H1 (cell line): ENCODE measurements around the gene FDXACB1. TPM values are rescaled to one million over a fixed set of nuclear protein-coding genes. Genes with fewer than 3 reads are reported as not detected.

ENCODE experiments used
- CTCF ChIA-PET: fragments of 300-600 bp; sonication (Branson Sonifier 250); formaldehyde crosslinking; loops from one replicate; lab custom pipeline; 2021; ENCODE audit not compliant: partially characterized antibody; lab: Charles Lee
- POLR2A ChIA-PET: fragments of 300-600 bp; sonication (Branson Sonifier 250); formaldehyde crosslinking; loops from one replicate; lab custom pipeline; 2021; ENCODE audit warnings: inconsistent platforms; ENCODE audit not compliant: partially characterized antibody; lab: Charles Lee
- DNase-seq, 2 experiments: peaks; one replicate each; pipeline versions ENCODE4 v3.0.0 to v3.0.0-alpha.2; 2010 to 2022; ENCODE audit warnings: low spot score in 2 of 2, low read depth in 1 of 2, mixed read lengths in 1 of 2
- FAIRE-seq: peaks from 2 replicates; lab custom pipeline; 2011; peaks lifted over from hg19 to GRCh38; lab: Jason Lieb, UNC
- H2AFZ ChIP-seq: 2 replicates; pipeline ENCODE4 v1.8.1; 2012; ENCODE audit warnings: low read length, inconsistent platforms
- H2AK5ac ChIP-seq: 2 replicates; pipeline ENCODE4 v1.6.1; 2013; ENCODE audit warnings: low read depth, low read length
- H2BK120ac ChIP-seq: replicated peaks from 2 replicates; pipeline ENCODE3; 2013; ENCODE audit warnings: low read depth, low read length, inconsistent platforms
- H2BK12ac ChIP-seq: 2 replicates; pipeline ENCODE4 v1.6.1; 2013; ENCODE audit warnings: low read depth, low read length
- H2BK15ac ChIP-seq: 2 replicates; pipeline ENCODE4 v1.6.1; 2013; ENCODE audit warnings: low read length
- H2BK20ac ChIP-seq: 2 replicates; pipeline ENCODE4 v1.6.1; 2013; ENCODE audit warnings: low read length
- H2BK5ac ChIP-seq: 2 replicates; pipeline ENCODE4 v1.6.1; 2013; ENCODE audit warnings: low read depth, low read length
- H3K14ac ChIP-seq: 2 replicates; pipeline ENCODE4 v1.6.1; 2013; ENCODE audit warnings: inconsistent platforms; ENCODE audit not compliant: insufficient read length
- H3K18ac ChIP-seq: 2 replicates; pipeline ENCODE4 v1.6.1; 2013; ENCODE audit warnings: low read length; ENCODE audit errors: extremely low read depth
- H3K23ac ChIP-seq: 2 replicates; pipeline ENCODE4 v1.6.1; 2013; ENCODE audit warnings: inconsistent platforms; ENCODE audit not compliant: insufficient read length
- H3K23me2 ChIP-seq: 2 replicates; pipeline ENCODE4 v1.6.1; 2013; ENCODE audit warnings: low read depth, low read length
- H3K27ac ChIP-seq: 2 replicates; pipeline ENCODE4 v1.6.1; 2011; ENCODE audit warnings: low read depth, low read length, inconsistent platforms
- H3K27me3 ChIP-seq, 4 experiments: replicated peaks in 1 of 4; 1 replicate in 1 of 4; 2 replicates in 3 of 4; pipeline versions ENCODE4 v1.6.1 to v1.8.1; 2011 to 2013; ENCODE audit warnings: low read length in 3 of 4, mild to moderate bottlenecking in 3 of 4, inconsistent platforms in 2 of 4, mixed read lengths in 2 of 4, moderate library complexity in 1 of 4; ENCODE audit not compliant: control insufficient read depth in 3 of 4, insufficient read depth in 3 of 4; ENCODE audit errors: extremely low read depth in 1 of 4
- H3K36me3 ChIP-seq, 4 experiments: 2 replicates each; pipeline versions ENCODE4 v1.6.1 to v1.8.1; 2011 to 2013; ENCODE audit warnings: mild to moderate bottlenecking in 4 of 4, low read length in 3 of 4, moderate library complexity in 2 of 4, control low read depth in 1 of 4, inconsistent platforms in 1 of 4; ENCODE audit not compliant: insufficient read depth in 4 of 4, control insufficient read depth in 2 of 4
- H3K4ac ChIP-seq: replicated peaks from 2 replicates; pipeline ENCODE3; 2013; ENCODE audit warnings: low read length, low read depth, mixed read lengths, inconsistent platforms; ENCODE audit not compliant: insufficient read length
- H3K4me1 ChIP-seq, 4 experiments: replicated peaks in 1 of 4; 1 replicate in 1 of 4; 2 replicates in 3 of 4; pipeline versions ENCODE4 v1.6.1 to v1.8.1; 2011 to 2013; ENCODE audit warnings: low read length in 3 of 4, inconsistent platforms in 2 of 4, mixed read lengths in 1 of 4; ENCODE audit not compliant: insufficient read depth in 4 of 4, control insufficient read depth in 3 of 4
- H3K4me2 ChIP-seq, 2 experiments: 2 replicates each; pipeline versions ENCODE4 v1.6.1 to v1.8.1; 2011 to 2013; ENCODE audit warnings: low read depth in 2 of 2, low read length in 2 of 2, control low read depth in 1 of 2, inconsistent platforms in 1 of 2, mild to moderate bottlenecking in 1 of 2; ENCODE audit not compliant: insufficient read depth in 1 of 2
- H3K4me3 ChIP-seq, 4 experiments: fragments of 200-600, 300-600 bp in 1 of 4; sonication (generic), shearing (Covaris generic), sonication (Bioruptor Twin) in 1 of 4; 2 replicates each; pipeline versions ENCODE4 v1.5.1 to v1.8.1; 2011 to 2016; ENCODE audit warnings: low read length in 4 of 4, low read depth in 3 of 4, control low read depth in 2 of 4, inconsistent platforms in 2 of 4, mild to moderate bottlenecking in 2 of 4, mixed read lengths in 1 of 4, moderate library complexity in 1 of 4; ENCODE audit not compliant: insufficient read depth in 2 of 4; ENCODE audit errors: extremely low read depth in 1 of 4
- H3K56ac ChIP-seq: replicated peaks from 2 replicates; pipeline ENCODE3; 2013; ENCODE audit warnings: low read depth, mild to moderate bottlenecking, mixed read lengths, low read length, inconsistent platforms; ENCODE audit not compliant: insufficient read length
- H3K79me1 ChIP-seq: 2 replicates; pipeline ENCODE4 v1.6.1; 2013; ENCODE audit warnings: low read depth, low read length, control low read depth
- H3K79me2 ChIP-seq, 2 experiments: 2 replicates each; pipeline versions ENCODE4 v1.6.1 to v1.8.1; 2012 to 2013; ENCODE audit warnings: low read length in 2 of 2, mild to moderate bottlenecking in 2 of 2, inconsistent platforms in 1 of 2; ENCODE audit not compliant: insufficient read depth in 2 of 2, control insufficient read depth in 1 of 2
- H3K9ac ChIP-seq, 4 experiments: replicated peaks in 1 of 4; 1 replicate in 1 of 4; 2 replicates in 3 of 4; pipeline versions ENCODE4 v1.6.1 to v1.8.1; 2011 to 2013; ENCODE audit warnings: low read depth in 3 of 4, low read length in 3 of 4, control low read depth in 2 of 4, mild to moderate bottlenecking in 2 of 4, moderate library complexity in 2 of 4, inconsistent platforms in 1 of 4; ENCODE audit errors: extremely low read depth in 1 of 4
- H3K9me3 ChIP-seq, 2 experiments: 2 replicates each; pipeline versions ENCODE4 v1.6.1 to v1.8.1; 2012 to 2013; ENCODE audit warnings: mild to moderate bottlenecking in 2 of 2, moderate library complexity in 2 of 2, control low read depth in 1 of 2, inconsistent platforms in 1 of 2, low read depth in 1 of 2, low read length in 1 of 2, mixed read lengths in 1 of 2; ENCODE audit not compliant: insufficient read depth in 2 of 2
- H4K20me1 ChIP-seq, 2 experiments: replicated peaks in 1 of 2; 2 replicates each; pipeline versions ENCODE3 to v1.8.1; 2011 to 2013; ENCODE audit warnings: inconsistent platforms in 2 of 2, low read length in 2 of 2, mild to moderate bottlenecking in 1 of 2; ENCODE audit not compliant: insufficient read depth in 2 of 2, control insufficient read depth in 1 of 2
- H4K5ac ChIP-seq: 2 replicates; pipeline ENCODE4 v1.6.1; 2013; ENCODE audit warnings: low read length, low read depth, mixed read lengths, inconsistent platforms; ENCODE audit not compliant: insufficient read length
- H4K8ac ChIP-seq: 2 replicates; pipeline ENCODE4 v1.8.0; 2013; ENCODE audit warnings: mild to moderate bottlenecking, moderate library complexity, low read length, inconsistent platforms; ENCODE audit not compliant: insufficient read depth; ENCODE audit errors: extremely low read depth
- H4K91ac ChIP-seq: replicated peaks from 2 replicates; pipeline ENCODE3; 2013; ENCODE audit warnings: low read length, mixed read lengths, inconsistent platforms; ENCODE audit not compliant: insufficient read length
- CBX8 ChIP-seq: fragments of 300-800, 300-1000 bp; sonication (generic); IDR thresholded peaks from 2 replicates; pipeline ENCODE4 v1.7.1; 2016; ENCODE audit warnings: low read depth, low read length, borderline replicate concordance
- CHD1 ChIP-seq: IDR thresholded peaks from 2 replicates; pipeline ENCODE4 v1.6.1; 2012; ENCODE audit warnings: low read depth, low read length, improper control_type of control experiment
- HDAC2 ChIP-seq, 2 experiments: fragments of 300-600 bp in 1 of 2; sonication (generic) in 1 of 2; IDR thresholded peaks; 2 replicates each; pipeline ENCODE4 v1.6.1; 2011 to 2012; ENCODE audit warnings: low read depth in 2 of 2, low read length in 2 of 2, mild to moderate bottlenecking in 2 of 2, moderate library complexity in 2 of 2, borderline replicate concordance in 1 of 2, inconsistent platforms in 1 of 2
- JUN ChIP-seq: IDR thresholded peaks from 2 replicates; pipeline ENCODE4 v1.6.1; 2011; ENCODE audit warnings: low read depth, mild to moderate bottlenecking, improper control_type of control experiment, low read length
- PHF8 ChIP-seq: fragments of 200-600 bp; sonication (generic); conservative IDR thresholded peaks from 2 replicates; pipeline ENCODE4 v1.7.1; 2012; ENCODE audit warnings: low read depth, mild to moderate bottlenecking, inconsistent platforms, low read length, moderate library complexity
- POU5F1 ChIP-seq: IDR thresholded peaks from 2 replicates; pipeline ENCODE4 v1.6.1; 2011; ENCODE audit warnings: low read depth, mild to moderate bottlenecking, low read length, moderate library complexity
- RNF2 ChIP-seq: fragments of 200-900, 300-1000 bp; sonication (generic); IDR thresholded peaks from 2 replicates; pipeline ENCODE4 v1.7.1; 2016; ENCODE audit warnings: borderline replicate concordance, low read depth, mild to moderate bottlenecking, antibody characterized with exemption, low read length; ENCODE audit not compliant: poor library complexity, severe bottlenecking; ENCODE audit errors: missing control alignments
- SIRT6 ChIP-seq: IDR thresholded peaks from one replicate; pipeline ENCODE4 v1.7.1; 2012; ENCODE audit warnings: low read length, inconsistent platforms
- SIX5 ChIP-seq: IDR thresholded peaks from 2 replicates; pipeline ENCODE4 v1.6.1; 2011; ENCODE audit warnings: mild to moderate bottlenecking, low read depth, low read length
- SP1 ChIP-seq: IDR thresholded peaks from 2 replicates; pipeline ENCODE4 v1.6.1; 2011; ENCODE audit warnings: low read depth, low read length
- WGBS, 2 experiments: shearing (Covaris generic) in 1 of 2; methylation state at CpG; one replicate each; pipeline versions ENCODE4 v1.1.6 to v1.1.7; 2013 to 2015; ENCODE audit warnings: low lambda C conversion rate in 2 of 2, mixed read lengths in 2 of 2, inconsistent platforms in 1 of 2, low coverage in 1 of 2, missing lambda C conversion rate in 1 of 2; ENCODE audit not compliant: insufficient replicate concordance in 2 of 2, insufficient coverage in 1 of 2, insufficient read length in 1 of 2; ENCODE audit errors: extremely low coverage in 1 of 2, missing lambda C conversion rate in 1 of 2; 5-methylcytosine and 5-hydroxymethylcytosine counted together
- polyA plus RNA-seq, 7 experiments: library from polyadenylated mRNA; depleted of rRNA in 3 of 7; stranded (reverse) in 5 of 7; unstranded in 2 of 7; fragments of >200 nt in 5 of 7; fragments of 200-250 nt in 2 of 7; gene quantifications; 1 replicate in 5 of 7; 2 replicates in 1 of 7; 4 replicates in 1 of 7; pipeline versions ENCODE4 v1.2.1 to v1.2.3, GENCODE V29; 2011 to 2013; ENCODE audit warnings: missing spikeins in 2 of 7, mixed read lengths in 2 of 7
- total RNA-seq: library from RNA; stranded (reverse); fragmentation: NEBNext Ultra II Directional; extraction: Animal tissue kit (Norgen Biotek cat#: 25700); gene quantifications from 2 replicates; pipeline ENCODE4 v1.2.1, GENCODE V29; 2021
- TF ChIP-seq, protein P1 (sequence below): IDR thresholded peaks from 2 replicates; pipeline ENCODE4 v1.6.1; 2011; ENCODE audit warnings: low read length, improper control_type of control experiment

Gene FDXACB1
- total and polyA plus RNA-seq, 2 of the 8 experiments (the other 6 are each of a cell fraction or from before 2014, with no cell fraction given), result 1.4 to 2.3 TPM

DNA sequence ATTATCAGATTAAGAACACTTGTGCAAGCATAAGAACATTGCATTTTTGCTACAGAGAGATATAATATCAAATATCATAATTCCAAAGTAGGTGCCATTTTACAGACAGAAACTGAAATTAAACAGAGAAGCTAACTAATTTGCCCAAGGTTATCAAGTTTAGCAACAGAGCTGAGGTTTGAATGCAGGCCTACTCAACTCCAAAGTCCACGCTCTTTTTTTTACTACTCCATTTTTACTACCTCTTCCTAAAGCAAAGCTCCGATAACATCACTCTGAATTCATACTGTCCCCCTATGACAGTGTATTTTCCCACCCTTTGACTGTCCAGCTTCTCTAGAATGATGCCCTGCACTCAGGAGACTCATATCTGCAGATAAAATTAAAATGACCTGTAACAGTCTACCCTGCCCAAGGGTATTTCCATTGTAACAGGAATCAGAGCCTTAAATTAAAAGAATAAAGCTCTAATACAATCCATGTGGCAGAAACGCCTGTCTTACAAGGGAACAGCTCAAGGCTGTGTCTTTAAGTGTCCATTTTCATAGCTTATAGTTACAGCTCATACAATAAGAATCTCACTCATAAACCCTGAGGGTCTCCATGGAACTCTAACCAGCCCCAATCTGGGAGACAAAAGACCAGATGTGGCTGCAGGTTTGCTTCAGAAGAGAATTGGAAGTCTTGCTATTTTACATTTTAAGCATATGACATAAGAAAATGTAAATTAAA, 44.4 kb downstream of the FDXACB1 start:
- Histone ChIP-seq H4K20me1 (no peaks in the 10 kb centered on the region), H3K27ac (no peak overlapping the region), H2AFZ (no peak overlapping the region), H3K79me2 (no peaks in the 10 kb centered on the region), H2BK5ac (no peak overlapping the region), H3K9ac (no peak overlapping the region), H3K27me3 (no peaks in the 10 kb centered on the region), H3K36me3 (no peaks in the 10 kb centered on the region; a peak in 2 of 8 replicates), H2BK20ac (no peak overlapping the region), H3K18ac (no peak overlapping the region), H4K8ac (no peak overlapping the region), H4K91ac (no peak overlapping the region), H3K4ac (no peak overlapping the region), H2BK120ac (no peak overlapping the region), H3K79me1 (no peaks in the 10 kb centered on the region), H3K9me3 (no peaks in the 10 kb centered on the region), H2BK12ac (no peak overlapping the region), H3K4me1 (no peaks in the 10 kb centered on the region; a peak in 1 of 7 replicates), H4K5ac (no peak overlapping the region), H2AK5ac (no peak overlapping the region), H3K23me2 (no peaks in the 10 kb centered on the region), H2BK15ac (no peak overlapping the region), H3K14ac (no peak overlapping the region), H3K4me2 (no peak overlapping the region), H3K4me3 (no peak overlapping the region), H3K23ac (no peak overlapping the region), H3K56ac (no peak overlapping the region)
- POLR2A ChIA-PET, result no interaction called here
- CTCF ChIA-PET, result interaction anchor here (0.6 to 3.8 kb wide), 16 partner anchors 9 to 303 kb away, joined by 3 to 24 read pairs (median 4); no protein-coding TSS in a partner anchor
- WGBS, 2 experiments, result 89 to 100% methylated on average over 1 to 3 of the region's 3 CpGs
- FAIRE-seq (no peak), DNase-seq (no peak)
- TF ChIP-seq, protein P1, sequence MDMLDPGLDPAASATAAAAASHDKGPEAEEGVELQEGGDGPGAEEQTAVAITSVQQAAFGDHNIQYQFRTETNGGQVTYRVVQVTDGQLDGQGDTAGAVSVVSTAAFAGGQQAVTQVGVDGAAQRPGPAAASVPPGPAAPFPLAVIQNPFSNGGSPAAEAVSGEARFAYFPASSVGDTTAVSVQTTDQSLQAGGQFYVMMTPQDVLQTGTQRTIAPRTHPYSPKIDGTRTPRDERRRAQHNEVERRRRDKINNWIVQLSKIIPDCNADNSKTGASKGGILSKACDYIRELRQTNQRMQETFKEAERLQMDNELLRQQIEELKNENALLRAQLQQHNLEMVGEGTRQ, result no peak
- TF ChIP-seq CBX8 (no peak), SP1 (no peak), SIRT6 (no peak), SIX5 (no peak), POU5F1 (no peak), JUN (no peak), CHD1 (no peak), PHF8 (no peak), RNF2 (no peak), HDAC2 (IDR thresholded peaks at IDR 0.05; ENCODE audit: borderline replicate concordance in 1 of 2, low read depth in 2 of 2, low read length in 2 of 2) (no peak)
